Lower lobe of right lung (tissue), 2 donors: ENCODE results near the gene SLC9A9. TPM values are rescaled to one million over a fixed set of nuclear protein-coding genes. Genes with fewer than 3 reads are reported as not detected.

Source experiments
- ATAC-seq, 2 donors: fragments of 200-7000 bp; cut with Tn5 transposase; one replicate each; pipeline ENCODE4 v1.9.1; 2020 to 2022; ENCODE audit warnings: mild to moderate bottlenecking in 2 of 2, moderate library complexity in 2 of 2
- DNase-seq: peaks from one replicate; pipeline ENCODE4 v3.0.0-alpha.2; 2020
- H3K27ac ChIP-seq: fragments of 200-600 bp; one replicate; pipeline ENCODE4 v1.8.0; 2022
- H3K27me3 ChIP-seq: fragments of 200-600 bp; one replicate; pipeline ENCODE4 v1.8.0; 2022; ENCODE audit warnings: low read depth
- H3K36me3 ChIP-seq: fragments of 200-600 bp; one replicate; pipeline ENCODE4 v1.8.0; 2022; ENCODE audit warnings: mild to moderate bottlenecking
- H3K4me1 ChIP-seq: fragments of 200-600 bp; one replicate; pipeline ENCODE4 v1.8.0; 2022
- H3K4me3 ChIP-seq: fragments of 200-600 bp; one replicate; pipeline ENCODE4 v1.8.0; 2022; ENCODE audit warnings: mild to moderate bottlenecking
- H3K9me3 ChIP-seq: fragments of 200-600 bp; one replicate; pipeline ENCODE4 v1.8.0; 2022
- CTCF ChIP-seq: fragments of 200-600 bp; IDR thresholded peaks from one replicate; pipeline ENCODE4 v1.8.0; 2022; ENCODE audit warnings: antibody characterized with exemption, mild to moderate bottlenecking
- intact Hi-C: fragments of 100-400 bp; cut with DNase I; formaldehyde crosslinking; loops from one replicate; pipeline ENCODE4 v1.11.0; 2022
- total RNA-seq: library from RNA; stranded (reverse); fragmentation: NEBNext Ultra II Directional; extraction: Animal tissue kit (Norgen Biotek cat#: 25700); gene quantifications from one replicate; pipeline ENCODE4 v1.2.1, GENCODE V29; 2021
- donor health status: DM: no; HTN: yes; CAD: no; lungs with severe emphysema.

The SLC9A9 gene
- total RNA-seq, 1 donor from 2014 or later: 15.6 TPM

DNA sequence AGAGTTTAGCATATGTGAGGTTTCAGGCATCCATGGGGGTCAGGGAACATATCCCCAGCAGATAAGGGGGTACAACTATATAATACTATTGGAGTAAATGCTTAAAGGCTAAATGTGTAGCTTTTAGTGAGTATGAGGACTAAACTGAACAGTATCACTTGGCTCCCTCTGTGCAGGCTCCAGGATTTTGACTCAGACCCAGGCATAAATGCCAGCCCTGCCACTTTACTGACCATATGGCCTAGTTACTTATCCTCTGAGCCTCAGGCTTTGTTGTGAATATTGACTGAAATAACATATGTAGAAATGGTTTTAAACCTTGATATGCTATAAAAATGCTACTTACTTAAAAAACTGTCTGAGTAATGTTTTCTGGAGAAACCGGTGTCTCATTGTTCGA, 577.1 kb downstream of the SLC9A9 start:
- H3K4me1 ChIP-seq: no peaks in the 10 kb centered on the region
- TF ChIP-seq CTCF: no peak
- intact Hi-C loops: no loop called here
- no peaks in the 10 kb centered on the region for H3K27me3 ChIP-seq
- no peak overlapping the region for H3K27ac ChIP-seq
- H3K4me3 ChIP-seq: no peak overlapping the region
- H3K36me3 ChIP-seq: no peaks in the 10 kb centered on the region
- no peak for DNase-seq
- no peak for ATAC-seq
- H3K9me3 ChIP-seq: no peaks in the 10 kb centered on the region

DNA sequence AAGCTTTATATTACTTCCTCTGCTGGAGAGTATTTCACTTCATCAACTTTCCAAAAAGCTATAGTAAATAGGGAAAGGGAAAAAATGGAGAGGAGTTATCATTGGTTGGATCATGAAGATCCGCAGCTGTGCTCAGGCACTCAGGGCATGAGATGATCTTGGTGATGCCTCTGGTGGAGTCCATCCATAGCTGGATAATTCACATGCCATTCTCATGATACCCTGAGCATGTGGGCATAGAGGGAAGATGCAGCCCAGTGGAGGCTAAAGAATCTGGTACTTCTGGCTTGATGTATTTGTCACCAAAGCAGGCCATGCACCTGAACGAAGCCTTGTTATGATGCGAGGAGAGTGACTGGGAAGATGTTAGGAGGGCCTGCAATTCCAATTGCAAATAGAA, 578.5 kb downstream of the SLC9A9 start:
- no peak for DNase-seq
- ATAC-seq: no peak
- intact Hi-C loops: no loop called here
- Histone ChIP-seq H3K9me3 (no peaks in the 10 kb centered on the region), H3K36me3 (no peaks in the 10 kb centered on the region), H3K27me3 (no peaks in the 10 kb centered on the region), H3K27ac (no peak overlapping the region), H3K4me3 (no peak overlapping the region), H3K4me1 (no peaks in the 10 kb centered on the region)
- no peak for TF ChIP-seq CTCF

DNA sequence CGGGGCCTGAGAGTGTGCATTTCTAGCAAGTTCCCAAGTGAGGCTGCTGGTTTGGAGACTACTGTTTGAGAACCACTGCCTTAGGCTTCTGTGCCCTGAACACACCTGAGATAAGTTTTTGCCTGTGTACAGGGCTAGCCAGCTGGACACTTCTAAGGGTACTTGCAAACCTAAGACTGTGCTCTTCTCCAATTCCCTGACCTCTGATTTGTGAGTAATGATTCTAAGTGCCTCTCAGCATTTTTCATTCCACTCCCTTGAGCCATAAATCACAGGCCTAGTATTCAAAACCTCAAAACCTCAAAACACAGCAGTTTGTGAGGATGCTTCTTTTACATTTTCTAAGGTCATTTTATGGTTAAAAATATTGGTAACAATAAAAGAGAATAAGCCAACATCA, 580.3 kb downstream of the SLC9A9 start:
- TF ChIP-seq CTCF: no peak
- Histone ChIP-seq H3K4me1 (no peaks in the 10 kb centered on the region), H3K27me3 (no peaks in the 10 kb centered on the region), H3K9me3 (no peaks in the 10 kb centered on the region), H3K4me3 (no peak overlapping the region), H3K36me3 (no peaks in the 10 kb centered on the region), H3K27ac (no peak overlapping the region)
- intact Hi-C loops: no loop called here
- ATAC-seq (no peak), DNase-seq (no peak)

DNA sequence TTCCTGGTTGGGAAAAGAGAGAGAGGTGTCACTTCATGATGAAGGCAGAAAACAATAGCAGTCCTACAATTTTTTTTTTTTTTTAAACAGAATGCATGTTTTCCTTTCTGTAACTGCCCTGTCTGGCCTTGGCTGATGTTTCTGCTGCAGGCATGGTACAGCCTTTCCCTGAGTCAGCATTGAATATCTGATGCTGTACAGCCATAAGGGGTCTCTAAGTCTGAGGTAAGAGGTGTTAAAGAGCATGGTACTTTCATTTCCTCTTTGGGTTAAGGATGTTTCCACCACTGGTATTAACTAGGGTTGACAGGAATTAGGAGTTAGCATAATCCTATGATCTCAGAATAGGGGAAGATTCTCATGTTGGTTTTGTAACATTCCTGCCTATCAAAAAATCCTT, 581.3 kb downstream of the SLC9A9 start:
- Histone ChIP-seq H3K4me3 (no peak overlapping the region), H3K4me1 (no peaks in the 10 kb centered on the region), H3K36me3 (no peaks in the 10 kb centered on the region), H3K27ac (no peak overlapping the region), H3K9me3 (no peaks in the 10 kb centered on the region), H3K27me3 (no peaks in the 10 kb centered on the region)
- intact Hi-C loops: no loop called here
- ATAC-seq: no peak
- TF ChIP-seq CTCF: no peak
- no peak for DNase-seq

GRCh38 chr3:143266511-143266910, 581.8 kb downstream of the SLC9A9 start:
- no peaks in the 10 kb centered on the region for H3K27me3 ChIP-seq
- H3K9me3 ChIP-seq: no peaks in the 10 kb centered on the region
- no peak for DNase-seq
- intact Hi-C loops: no loop called here
- no peak overlapping the region for H3K4me3 ChIP-seq
- no peaks in the 10 kb centered on the region for H3K4me1 ChIP-seq
- no peaks in the 10 kb centered on the region for H3K36me3 ChIP-seq
- no peak for TF ChIP-seq CTCF
- no peak for ATAC-seq
- no peak overlapping the region for H3K27ac ChIP-seq

DNA sequence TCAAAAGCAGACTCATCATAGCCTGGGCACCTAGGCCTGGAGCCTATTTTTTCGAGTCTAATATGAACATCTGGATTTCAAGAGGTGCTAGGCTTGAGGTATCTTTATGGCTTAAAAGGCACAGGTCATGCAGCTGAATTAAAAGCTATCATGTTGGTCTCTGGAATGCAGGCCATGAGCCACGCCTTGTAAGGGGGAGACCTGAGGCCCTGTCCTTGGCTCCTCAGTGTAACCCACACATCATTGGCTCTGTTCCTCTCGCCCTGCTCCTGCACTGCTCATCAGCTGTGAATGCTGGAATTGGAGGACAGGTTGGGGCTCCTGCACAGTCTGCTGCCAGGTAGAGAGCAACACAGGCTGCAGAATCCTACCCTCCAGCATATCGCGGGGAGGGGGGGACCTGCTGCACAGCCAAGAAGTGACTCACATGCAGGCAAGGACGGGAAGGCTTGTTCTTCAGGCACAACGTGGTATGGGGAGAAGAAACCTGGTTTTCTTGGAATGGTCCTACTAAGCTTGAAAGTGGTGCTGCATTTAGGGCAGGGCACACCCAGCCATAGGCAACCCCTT, 582.7 kb downstream of the SLC9A9 start:
- no peak for ATAC-seq
- Histone ChIP-seq H3K9me3 (no peaks in the 10 kb centered on the region), H3K4me3 (no peak overlapping the region), H3K36me3 (no peaks in the 10 kb centered on the region), H3K27ac (no peak overlapping the region), H3K27me3 (no peaks in the 10 kb centered on the region), H3K4me1 (no peaks in the 10 kb centered on the region)
- intact Hi-C loops: no loop called here
- no peak for TF ChIP-seq CTCF
- DNase-seq: no peak
